DMS53 treated with DMSO at 0.1 percent for 48 hours (cell line): ENCODE data around the gene DNAH8.

ENCODE experiments used
- DNase-seq: peaks from one replicate; lab custom pipeline; 2025; ENCODE audit not compliant: unreplicated experiment; lab: John Stamatoyannopoulos, UW

The DNAH8 gene

GRCh38 chr6:39062014-39062740 lies 347.1 kb downstream of the DNAH8 start:
- DNase-seq = no peak

DNA sequence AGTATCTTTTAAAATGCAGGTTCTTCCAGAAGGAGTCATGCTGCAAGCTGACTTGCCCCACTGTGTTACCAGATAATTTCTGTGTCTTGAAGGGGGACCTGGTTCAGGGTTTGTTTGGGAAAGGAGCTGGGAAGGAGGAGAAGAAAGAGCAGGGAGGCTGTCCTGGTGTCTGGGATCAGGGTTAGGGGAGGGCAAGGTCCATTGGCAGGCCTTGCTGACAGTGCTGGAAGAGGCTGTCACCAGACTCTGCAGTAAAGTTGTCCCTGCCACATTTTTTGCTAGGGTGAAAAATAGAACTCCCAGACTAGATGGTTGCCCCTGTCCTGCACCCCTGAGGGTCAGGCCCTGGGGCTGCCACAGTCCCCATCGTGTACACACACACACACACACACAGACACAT lies 348.4 kb downstream of the DNAH8 start:
- DNase-seq = no peak

DNA sequence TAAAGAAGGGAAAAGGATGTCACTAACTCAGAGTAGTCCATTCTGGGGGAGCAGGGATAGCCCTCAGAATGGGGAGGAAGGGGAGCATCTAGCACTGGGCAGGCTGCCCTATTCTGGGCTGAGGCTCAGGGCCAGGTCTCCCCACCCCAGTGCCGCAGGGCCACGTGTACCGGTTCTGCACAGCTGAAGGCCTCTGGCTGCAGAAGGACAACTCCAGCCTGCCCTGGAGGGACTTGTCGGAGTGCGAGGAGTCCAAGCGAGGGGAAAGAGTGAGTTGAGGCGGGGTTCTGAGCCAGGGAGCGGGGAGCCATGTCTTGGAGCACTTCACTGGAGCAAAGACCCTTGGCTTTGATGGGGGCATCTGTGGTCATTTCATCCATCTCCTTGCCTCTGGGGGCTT lies 350.4 kb downstream of the DNAH8 start:
- no peak for DNase-seq

- no peak for DNase-seq
These were observed 353.3 kb downstream of the DNAH8 start for GRCh38 chr6:39068391-39068790.

DNA sequence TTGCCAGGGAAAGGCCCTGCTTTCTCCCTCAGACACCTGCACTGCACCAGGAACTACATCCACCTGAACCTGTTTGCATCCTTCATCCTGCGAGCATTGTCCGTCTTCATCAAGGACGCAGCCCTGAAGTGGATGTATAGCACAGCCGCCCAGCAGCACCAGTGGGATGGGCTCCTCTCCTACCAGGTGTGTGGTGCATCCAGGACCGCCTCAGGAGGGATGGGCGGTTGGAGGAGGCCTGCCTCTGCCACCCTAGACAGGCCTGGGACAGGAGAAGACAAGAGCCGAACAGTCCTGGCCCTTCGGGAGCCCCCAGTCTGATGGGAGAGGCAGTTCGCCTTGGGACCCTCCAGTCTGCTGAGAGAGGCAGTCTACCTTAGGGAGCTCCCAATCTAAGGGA lies 357.7 kb downstream of the DNAH8 start:
- DNase-seq = no peak

GRCh38 chr6:39073471-39074355 lies 358.6 kb downstream of the DNAH8 start:
- DNase-seq = no peak

- DNase-seq = no peak
These were observed 359.4 kb downstream of the DNAH8 start for GRCh38 chr6:39074486-39074885.

DNA sequence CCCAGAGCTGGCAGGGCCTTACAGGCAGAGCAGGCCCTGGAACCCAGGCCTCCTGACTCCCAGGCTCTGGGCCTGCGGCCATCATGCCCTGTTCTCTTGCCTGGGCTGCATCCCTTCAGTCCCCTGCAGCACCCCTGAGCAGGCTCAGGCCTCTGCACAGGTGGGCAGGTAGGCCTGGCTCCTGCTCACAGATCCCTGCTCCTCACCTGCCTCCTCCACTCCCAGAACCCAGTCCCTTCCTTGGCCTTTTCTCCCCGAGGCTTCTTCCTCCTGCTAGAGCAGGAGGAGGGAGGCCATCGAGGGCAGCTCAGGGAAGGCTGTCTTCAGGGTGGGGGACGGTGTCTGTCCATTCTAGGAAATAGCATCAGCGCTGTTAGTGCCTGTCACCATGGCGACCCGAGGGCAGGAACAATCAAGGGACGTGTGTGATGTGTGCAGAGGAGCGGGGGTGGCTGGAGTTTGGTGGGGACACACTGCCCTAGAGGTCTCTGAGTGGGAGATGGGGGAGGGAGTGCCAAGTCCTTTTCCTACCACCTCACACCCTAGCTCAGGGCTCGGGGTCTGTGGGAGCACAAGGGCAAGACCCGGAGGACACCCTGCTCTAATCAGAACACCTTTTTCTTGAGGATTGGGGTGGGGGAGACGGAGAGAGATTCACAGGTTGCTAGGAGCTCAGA lies 360.0 kb downstream of the DNAH8 start:
- DNase-seq = no peak

- DNase-seq = no peak
These were observed 360.9 kb downstream of the DNAH8 start for GRCh38 chr6:39075807-39076622.

DNA sequence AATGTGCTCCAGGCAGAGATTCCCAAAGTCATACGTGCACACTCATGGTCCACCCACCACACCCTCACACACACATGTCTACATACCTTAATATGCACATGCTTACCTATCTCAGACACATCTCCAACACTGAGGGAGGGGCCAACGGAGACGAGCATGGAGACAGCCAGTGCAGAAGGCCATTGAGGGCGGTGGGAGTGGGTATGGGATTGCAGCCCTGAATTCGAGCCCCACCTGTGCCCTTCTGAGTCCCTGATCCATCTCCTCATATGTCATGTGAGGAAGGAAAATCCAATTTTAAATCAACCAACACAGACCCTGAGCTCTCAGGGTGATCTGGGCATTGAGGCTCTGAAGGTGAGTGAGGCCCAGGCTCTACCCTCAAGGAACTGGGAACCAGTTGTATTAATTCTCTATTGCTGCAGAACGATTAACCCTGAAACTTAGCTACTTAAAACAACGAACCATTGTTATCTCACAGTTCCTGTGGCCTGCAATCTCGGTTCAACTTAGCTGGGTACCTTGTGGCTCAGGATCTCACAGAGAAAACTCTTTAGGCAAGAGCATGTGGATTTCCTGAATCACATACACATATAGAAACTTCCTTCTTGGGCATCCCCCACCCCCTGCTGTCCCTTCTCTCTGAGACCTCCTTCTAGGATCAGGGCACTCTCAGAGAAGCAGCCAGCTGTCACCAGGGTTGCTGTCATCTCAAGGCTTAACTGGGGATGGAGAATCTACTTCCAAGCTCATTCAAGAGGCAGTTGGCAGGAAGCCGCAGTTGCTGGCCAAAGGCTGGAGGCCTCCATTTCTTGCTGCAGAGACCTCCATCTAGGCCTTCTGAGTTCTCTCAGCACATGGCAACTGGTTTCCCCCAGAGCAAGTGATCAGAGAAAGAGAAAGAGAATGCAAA lies 361.8 kb downstream of the DNAH8 start:
- DNase-seq = no peak

DNA sequence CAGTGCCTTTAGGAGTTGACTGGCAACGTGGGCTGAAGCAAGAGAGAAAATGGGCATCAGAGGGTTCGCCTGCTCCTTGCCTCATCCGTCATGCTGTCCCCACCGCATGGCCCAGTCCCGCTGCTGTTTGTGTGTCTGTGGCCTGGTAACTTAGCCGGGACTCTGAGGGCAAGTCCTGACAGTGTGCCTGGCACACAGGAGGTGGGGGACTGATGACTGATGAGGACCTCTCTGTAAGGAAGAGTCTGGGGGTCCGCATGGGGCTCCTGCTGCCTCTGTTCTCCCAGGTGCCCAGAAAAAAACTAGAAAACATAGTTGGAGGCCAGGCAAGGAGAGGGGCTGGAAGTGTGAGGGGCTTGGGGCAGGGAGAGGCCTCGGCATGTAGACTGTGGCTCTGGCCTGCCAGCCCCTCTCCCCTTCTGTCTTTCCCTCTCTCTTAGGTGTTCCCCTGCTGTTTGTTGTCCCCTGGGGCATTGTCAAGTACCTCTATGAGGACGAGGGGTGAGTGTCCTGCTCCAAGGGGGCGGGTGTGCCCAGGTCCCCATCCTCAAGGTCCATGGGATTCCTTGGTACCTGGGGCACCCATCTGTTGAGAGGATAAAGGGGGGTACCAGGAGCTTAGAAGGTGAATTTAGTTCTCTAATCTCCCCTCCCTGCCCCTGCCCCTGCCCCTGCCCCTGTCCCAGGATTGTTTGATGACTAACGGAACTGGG lies 362.9 kb downstream of the DNAH8 start:
- DNase-seq = no peak

DNA sequence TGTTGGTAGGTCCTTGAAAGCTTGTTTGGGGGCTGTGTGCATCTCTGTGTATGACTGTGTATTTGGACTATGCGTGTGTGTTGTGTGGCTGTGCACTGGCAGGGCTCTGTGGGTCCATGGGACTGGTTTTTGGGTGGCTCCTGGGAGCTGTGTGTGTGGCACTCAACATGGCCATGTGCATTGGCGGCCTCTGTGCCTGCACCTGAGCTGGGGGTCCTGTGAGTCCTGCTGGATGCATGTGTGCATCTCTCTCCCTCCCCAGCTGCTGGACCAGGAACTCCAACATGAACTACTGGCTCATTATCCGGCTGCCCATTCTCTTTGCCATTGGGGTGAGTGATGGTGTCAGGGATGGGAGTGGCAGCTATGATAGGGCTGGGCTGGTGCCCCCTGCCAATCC lies 363.6 kb downstream of the DNAH8 start:
- no peak for DNase-seq

GRCh38 chr6:39079197-39080125 lies 364.4 kb downstream of the DNAH8 start:
- DNase-seq = no peak
